GM23248 (cell line): ENCODE results near the gene PHLDB3. TPM values are rescaled to one million over a fixed set of nuclear protein-coding genes. Genes with fewer than 3 reads are reported as not detected.

ENCODE experiments used
- DNase-seq: peaks from one replicate; pipeline ENCODE4 v3.0.0-alpha.2; 2015
- H2AFZ ChIP-seq: fragments of 200-600 bp; sonication (generic); 2 replicates; pipeline ENCODE4 v1.6.1; 2016; ENCODE audit warnings: antibody characterized with exemption
- H3F3A ChIP-seq: fragments of 200-600 bp; sonication (generic); 2 replicates; pipeline ENCODE4 v1.6.1; 2016; ENCODE audit warnings: mild to moderate bottlenecking, antibody characterized with exemption, mixed run types; ENCODE audit not compliant: insufficient read depth
- H3K27ac ChIP-seq: fragments of 200-600 bp; sonication (generic); 2 replicates; pipeline ENCODE4 v1.5.1; 2016; ENCODE audit warnings: mild to moderate bottlenecking
- H3K27me3 ChIP-seq: fragments of 200-600 bp; sonication (generic); replicated peaks from 2 replicates; pipeline ENCODE4 v1.6.1; 2016; ENCODE audit warnings: mild to moderate bottlenecking; ENCODE audit not compliant: insufficient read depth
- H3K36me3 ChIP-seq: fragments of 200-600 bp; sonication (generic); 2 replicates; pipeline ENCODE4 v1.6.1; 2016; ENCODE audit warnings: low read depth, mild to moderate bottlenecking
- H3K4me1 ChIP-seq: fragments of 200-600 bp; sonication (generic); 2 replicates; pipeline ENCODE4 v1.6.1; 2016; ENCODE audit warnings: mild to moderate bottlenecking; ENCODE audit not compliant: insufficient read depth
- H3K4me2 ChIP-seq: fragments of 200-600 bp; sonication (generic); one replicate; pipeline ENCODE4 v1.6.1; 2016; ENCODE audit warnings: mild to moderate bottlenecking; ENCODE audit not compliant: unreplicated experiment
- H3K4me3 ChIP-seq: fragments of 200-600 bp; sonication (generic); 2 replicates; pipeline ENCODE4 v1.5.1; 2016; ENCODE audit warnings: mild to moderate bottlenecking
- H3K79me2 ChIP-seq: fragments of 200-600 bp; sonication (generic); 2 replicates; pipeline ENCODE4 v1.6.1; 2016; ENCODE audit warnings: mild to moderate bottlenecking; ENCODE audit not compliant: insufficient read depth
- H3K9ac ChIP-seq: fragments of 200-600 bp; sonication (generic); 2 replicates; pipeline ENCODE4 v1.6.1; 2016; ENCODE audit warnings: mild to moderate bottlenecking
- H3K9me2 ChIP-seq: fragments of 200-600 bp; sonication (generic); 2 replicates; pipeline ENCODE4 v1.6.1; 2016; ENCODE audit warnings: mixed run types, mild to moderate bottlenecking, moderate library complexity; ENCODE audit not compliant: insufficient read depth
- H3K9me3 ChIP-seq: fragments of 200-600 bp; sonication (generic); one replicate; pipeline ENCODE4 v1.6.1; 2017; ENCODE audit warnings: low read depth
- H4K20me1 ChIP-seq: fragments of 200-600 bp; sonication (generic); 2 replicates; pipeline ENCODE4 v1.6.0; 2016; ENCODE audit not compliant: insufficient read depth
- EZH2 ChIP-seq: fragments of 200-600 bp; sonication (generic); IDR thresholded peaks from 2 replicates; pipeline ENCODE4 v1.6.1; 2018; ENCODE audit warnings: antibody characterized with exemption, mild to moderate bottlenecking; ENCODE audit not compliant: insufficient read depth, poor library complexity, severe bottlenecking
- EZH2phosphoT487 ChIP-seq: fragments of 200-600 bp; sonication (generic); IDR thresholded peaks from 2 replicates; pipeline ENCODE4 v1.6.1; 2018; ENCODE audit warnings: antibody characterized with exemption, moderate library complexity, mild to moderate bottlenecking, low read depth; ENCODE audit not compliant: insufficient read depth
- WGBS, 2 experiments: methylation state at CpG; one replicate each; pipeline ENCODE4 v1.1.6; 2015 to 2017; ENCODE audit warnings: low lambda C conversion rate in 2 of 2, low coverage in 1 of 2; ENCODE audit errors: missing lambda C conversion rate in 2 of 2; 5-methylcytosine and 5-hydroxymethylcytosine counted together
- in situ Hi-C: fragments of 300-500 bp; cut with MboI; formaldehyde crosslinking; loops from 2 replicates; pipeline ENCODE4 v1.15.0; 2020
- polyA plus RNA-seq: library from polyadenylated mRNA; unstranded; fragments of >200 nt; fragmentation: Nextera tagmentation; extraction: Ambion mirVana; gene quantifications from 2 replicates; pipeline ENCODE4 v1.2.1, GENCODE V29; 2016
- total RNA-seq: library from RNA; depleted of rRNA; stranded (reverse); fragments of >200 nt; shearing (Covaris generic); gene quantifications from 2 replicates; pipeline ENCODE4 v1.2.3, GENCODE V29; 2014

PHLDB3 gene
- total and polyA plus RNA-seq, 2 experiments from 2014 or later, result 4.6 to 5.6 TPM

GRCh38 chr19:43538922-43539321 is 34.4 kb upstream of the PHLDB3 start:
- Histone ChIP-seq H3K9me3 (no peaks in the 10 kb centered on the region), H3K27ac (no peak overlapping the region), H3K4me3 (no peak overlapping the region), H3K4me1 (no peaks in the 10 kb centered on the region), H2AFZ (no peak overlapping the region), H4K20me1 (no peaks in the 10 kb centered on the region), H3K4me2 (no peak overlapping the region), H3K36me3 (peaks cover 10% of the 10 kb centered on the region; the same call in 1 of the 2 replicates), H3K27me3 (no peaks in the 10 kb centered on the region), H3K9me2 (no peaks in the 10 kb centered on the region), H3K79me2 (no peaks in the 10 kb centered on the region), H3F3A (no peaks in the 10 kb centered on the region), H3K9ac (no peak overlapping the region)
- TF ChIP-seq EZH2 (no peak), EZH2phosphoT487 (no peak)
- in situ Hi-C loops, result no loop called here
- no peak for DNase-seq

GRCh38 chr19:43534816-43535761 is 30.5 kb upstream of the PHLDB3 start:
- H3K79me2 ChIP-seq, result no peaks in the 10 kb centered on the region
- no peak overlapping the region for H3K4me3 ChIP-seq
- no peaks in the 10 kb centered on the region for H4K20me1 ChIP-seq
- H3K9ac ChIP-seq, result no peak overlapping the region
- no peaks in the 10 kb centered on the region for H3K9me3 ChIP-seq
- DNase-seq, result peak; percentile 71
- no peak overlapping the region for H2AFZ ChIP-seq
- H3F3A ChIP-seq, result peaks cover 11% of the 10 kb centered on the region
- H3K27me3 ChIP-seq, result no peaks in the 10 kb centered on the region
- no peak for TF ChIP-seq EZH2
- TF ChIP-seq EZH2phosphoT487, result no peak
- peaks cover 10% of the 10 kb centered on the region; the same call in 1 of the 2 replicates for H3K36me3 ChIP-seq
- in situ Hi-C loops, result no loop called here
- no peaks in the 10 kb centered on the region for H3K9me2 ChIP-seq
- no peak overlapping the region for H3K4me2 ChIP-seq
- H3K27ac ChIP-seq, result no peak overlapping the region
- H3K4me1 ChIP-seq, result peaks cover 6% of the 10 kb centered on the region; the same call in 1 of the 2 replicates
- WGBS, 2 experiments, result 59 to 71% methylated on average over 28 to 62 of the region's 62 CpGs

GRCh38 chr19:43534305-43534815 is 29.8 kb upstream of the PHLDB3 start:
- H3K4me2 ChIP-seq, result peak overlapping the region; percentile 59
- H3K9ac ChIP-seq, result peak overlapping the region; percentile 28
- peak overlapping the region; percentile 70 for H3K4me3 ChIP-seq
- WGBS, 2 experiments, result 15 to 24% methylated on average over 17 of the region's 17 CpGs
- H3F3A ChIP-seq, result peaks cover 11% of the 10 kb centered on the region
- no peaks in the 10 kb centered on the region for H3K79me2 ChIP-seq
- no peaks in the 10 kb centered on the region for H3K9me2 ChIP-seq
- TF ChIP-seq EZH2phosphoT487, result no peak
- no peak for TF ChIP-seq EZH2
- no peak for DNase-seq
- H3K27me3 ChIP-seq, result no peaks in the 10 kb centered on the region
- H2AFZ ChIP-seq, result peak overlapping the region; percentile 80
- no peaks in the 10 kb centered on the region for H3K9me3 ChIP-seq
- 0 out of 2 replicates have a peak overlapping the region, but pooled peaks have one; percentile 19 for H3K27ac ChIP-seq
- in situ Hi-C loops, result no loop called here
- no peaks in the 10 kb centered on the region for H4K20me1 ChIP-seq
- peaks cover 9% of the 10 kb centered on the region; the same call in 1 of the 2 replicates for H3K4me1 ChIP-seq
- peaks cover 9% of the 10 kb centered on the region; the same call in 1 of the 2 replicates for H3K36me3 ChIP-seq

- Histone ChIP-seq H3K4me3 (peak overlapping the region; percentile 70), H4K20me1 (no peaks in the 10 kb centered on the region), H3K9ac (peak overlapping the region; percentile 62), H3K27ac (peak overlapping the region; percentile 60), H3K9me3 (no peaks in the 10 kb centered on the region), H2AFZ (peak overlapping the region; percentile 80), H3K4me1 (peaks cover 9% of the 10 kb centered on the region; the same call in 1 of the 2 replicates), H3K4me2 (peak overlapping the region; percentile 84), H3K27me3 (no peaks in the 10 kb centered on the region), H3K36me3 (0 out of 2 replicates have a peak, but pooled peaks cover 2% of the 10 kb centered on the region), H3K9me2 (no peaks in the 10 kb centered on the region), H3F3A (peaks cover 11% of the 10 kb centered on the region), H3K79me2 (no peaks in the 10 kb centered on the region)
- in situ Hi-C loops, result no loop called here
- WGBS, 2 experiments, result 3 to 4% methylated on average over 38 to 39 of the region's 41 CpGs
- no peak for TF ChIP-seq EZH2phosphoT487
- no peak for TF ChIP-seq EZH2
- peak; percentile 100 for DNase-seq
These were observed 29.2 kb upstream of the PHLDB3 start for GRCh38 chr19:43533546-43534304.
